Renal cortical epithelial cell (primary cell): ENCODE measurements around the gene ERVW-1. TPM values are rescaled to one million over a fixed set of nuclear protein-coding genes. Genes with fewer than 3 reads are reported as not detected.

Experiments
- DNase-seq: peaks from one replicate; pipeline ENCODE4 v3.0.0-alpha.2; 2011; ENCODE audit warnings: low read depth
- total RNA-seq: library from RNA; depleted of rRNA; stranded (reverse); fragments of >200 nt; gene quantifications from 2 replicates; pipeline ENCODE4 v1.2.3, GENCODE V29; 2014

Gene ERVW-1
- total RNA-seq, 1 donor from 2014 or later: not detected

- no peak for DNase-seq
These were observed 52.3 kb downstream of the ERVW-1 start for GRCh38 chr7:92425311-92425947.

- DNase-seq: no peak
These were observed 54.0 kb downstream of the ERVW-1 start for GRCh38 chr7:92423710-92424131.

- DNase-seq: no peak
These were observed 54.8 kb downstream of the ERVW-1 start for GRCh38 chr7:92422926-92423325.

- DNase-seq: peak; percentile 11
These were observed 55.9 kb downstream of the ERVW-1 start for GRCh38 chr7:92421676-92422435.

Other genes with a start within 250 kb of the ERVW-1 start
- 28.3 and 58.1 TPM in 2 replicates for gene KRIT1, start 232.0 kb downstream of the ERVW-1 start, total RNA-seq
- 56.4 and 80.2 TPM in 2 replicates for gene ANKIB1, start 232.0 kb downstream of the ERVW-1 start, total RNA-seq
- 16.5 and 24.0 TPM in 2 replicates for gene GATAD1, start 30.5 kb downstream of the ERVW-1 start, total RNA-seq
- 12.5 and 28.5 TPM in 2 replicates for gene PEX1, start 50.6 kb upstream of the ERVW-1 start, total RNA-seq
- 8.3 and 15.9 TPM in 2 replicates for gene RBM48, start 50.8 kb upstream of the ERVW-1 start, total RNA-seq
- 18.1 and 21.2 TPM in 2 replicates for gene FAM133B, start 112.4 kb upstream of the ERVW-1 start, total RNA-seq